SU-DHL-6 (cell line): Measurements from ENCODE around the gene ZNF574.

Source experiments
- CTCF ChIP-seq: fragments of 200-600 bp; sonication (generic); IDR thresholded peaks from one replicate; pipeline ENCODE4 v1.5.1; 2017; ENCODE audit warnings: antibody characterized with exemption, mild to moderate bottlenecking, low read length, moderate library complexity; ENCODE audit not compliant: insufficient read depth, poor library complexity, severe bottlenecking
- EZH2phosphoT487 ChIP-seq: fragments of 200-600 bp; sonication (generic), shearing (Covaris generic); conservative IDR thresholded peaks from 2 replicates; pipeline ENCODE4 v1.6.1; 2018; ENCODE audit warnings: mild to moderate bottlenecking, antibody characterized with exemption, low read length, moderate library complexity, mixed read lengths

- no peak for TF ChIP-seq CTCF
- TF ChIP-seq EZH2phosphoT487: no peak
Observed at GRCh38 chr19:42048992-42049391, 27.0 kb upstream of the ZNF574 start.
